Stimulated activated naive CD4-positive, alpha-beta T cell treated with Interleukin-2 at 50 U/mL for 16 hours (primary cell): ENCODE data around the gene SRGAP2.
"Not testable (repeated sequence)": the region's sequence is repeated elsewhere in the genome, so short reads cannot be mapped to it uniquely, and the experiment has no call there.

Experiments used
- DNase-seq: peaks from one replicate; lab custom pipeline; 2025; lab: John Stamatoyannopoulos, UW

The SRGAP2 gene

GRCh38 chr1:206250953-206251681 lies 47.8 kb downstream of the SRGAP2 start:
- not testable (repeated sequence) for DNase-seq

DNA sequence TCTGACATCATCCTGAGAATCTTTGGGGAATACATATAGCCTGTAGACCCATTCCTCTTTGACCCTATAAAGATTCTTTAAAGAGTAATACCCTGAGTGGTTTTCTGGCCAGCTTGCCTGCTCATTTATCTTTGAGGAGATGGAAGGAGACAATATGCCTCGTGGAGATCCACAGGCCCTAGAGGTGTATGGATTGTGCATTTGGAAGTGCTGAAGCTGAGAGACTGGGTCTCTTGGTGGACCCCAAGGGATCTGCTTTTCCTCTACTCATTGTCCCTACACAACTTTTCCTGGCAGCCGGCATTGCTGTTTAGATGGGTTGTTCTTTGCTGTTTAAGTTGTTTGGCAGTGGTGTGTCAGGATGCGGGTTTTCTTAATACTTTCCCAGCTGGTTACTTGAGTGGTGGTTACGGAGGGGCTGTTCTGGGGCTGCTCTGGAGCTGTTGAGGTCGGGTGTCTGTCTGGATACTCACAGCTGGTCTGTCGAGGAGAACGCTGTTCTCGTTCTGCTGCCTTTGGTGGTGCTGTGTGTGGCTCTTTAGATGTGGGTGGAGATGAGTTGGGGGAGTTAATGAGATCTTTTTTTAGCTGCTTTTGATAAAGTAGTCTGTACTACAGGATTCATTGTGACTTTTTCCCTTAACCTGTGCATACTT lies 49.5 kb downstream of the SRGAP2 start:
- not testable (repeated sequence) for DNase-seq
